Measurements from ENCODE around the gene CEP41.

The CEP41 gene

DNA sequence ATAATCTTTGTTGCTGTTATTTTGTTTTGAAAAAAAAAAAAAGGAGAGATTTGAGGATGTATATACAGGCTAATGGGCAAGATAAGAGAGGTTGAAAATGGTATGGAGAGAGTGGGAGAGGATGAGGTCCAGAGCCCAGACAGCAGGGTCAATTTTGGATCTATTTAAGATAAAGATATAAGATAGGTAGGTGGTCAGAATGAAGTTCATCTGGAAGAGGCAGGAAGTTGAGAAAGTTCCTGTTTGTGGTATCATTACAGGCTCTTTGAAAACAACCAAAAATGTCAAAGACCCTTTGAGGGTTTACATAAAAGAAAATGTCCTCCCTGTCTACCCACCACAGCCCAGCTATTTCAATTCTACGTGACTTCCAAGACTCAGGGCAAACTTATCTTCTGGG, 7.5 kb downstream of the CEP41 start:
- no peak overlapping the region for H3K4me3 ChIP-seq (replicated peaks; ENCODE audit: low read depth, low read length)
- no peak for DNase-seq (ENCODE audit: extremely low read depth, low read depth)
- TF ChIP-seq, protein P1, sequence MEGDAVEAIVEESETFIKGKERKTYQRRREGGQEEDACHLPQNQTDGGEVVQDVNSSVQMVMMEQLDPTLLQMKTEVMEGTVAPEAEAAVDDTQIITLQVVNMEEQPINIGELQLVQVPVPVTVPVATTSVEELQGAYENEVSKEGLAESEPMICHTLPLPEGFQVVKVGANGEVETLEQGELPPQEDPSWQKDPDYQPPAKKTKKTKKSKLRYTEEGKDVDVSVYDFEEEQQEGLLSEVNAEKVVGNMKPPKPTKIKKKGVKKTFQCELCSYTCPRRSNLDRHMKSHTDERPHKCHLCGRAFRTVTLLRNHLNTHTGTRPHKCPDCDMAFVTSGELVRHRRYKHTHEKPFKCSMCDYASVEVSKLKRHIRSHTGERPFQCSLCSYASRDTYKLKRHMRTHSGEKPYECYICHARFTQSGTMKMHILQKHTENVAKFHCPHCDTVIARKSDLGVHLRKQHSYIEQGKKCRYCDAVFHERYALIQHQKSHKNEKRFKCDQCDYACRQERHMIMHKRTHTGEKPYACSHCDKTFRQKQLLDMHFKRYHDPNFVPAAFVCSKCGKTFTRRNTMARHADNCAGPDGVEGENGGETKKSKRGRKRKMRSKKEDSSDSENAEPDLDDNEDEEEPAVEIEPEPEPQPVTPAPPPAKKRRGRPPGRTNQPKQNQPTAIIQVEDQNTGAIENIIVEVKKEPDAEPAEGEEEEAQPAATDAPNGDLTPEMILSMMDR (IDR thresholded peaks at IDR 0.05; ENCODE audit: low read depth, low read length, missing control alignments): no peak

DNA sequence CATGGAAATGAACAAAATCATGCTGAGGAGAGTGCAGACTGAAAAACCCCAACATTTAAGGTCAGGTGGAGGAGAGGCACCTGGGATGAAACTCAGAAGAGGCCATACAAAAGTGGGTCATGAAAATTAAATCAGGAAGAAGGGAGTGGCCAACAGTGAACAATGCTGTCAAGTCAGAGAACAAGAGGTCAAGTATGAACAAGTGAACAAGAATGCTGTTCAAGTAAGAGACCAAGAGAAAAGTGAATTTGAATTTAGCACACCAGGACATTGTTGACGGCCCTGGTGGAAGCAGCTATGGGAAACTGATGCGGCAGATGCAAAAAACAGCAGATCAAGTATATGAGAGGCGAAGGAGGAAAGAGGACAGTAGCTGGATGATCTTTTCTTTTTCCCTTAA, 7.9 kb downstream of the CEP41 start:
- DNase-seq (ENCODE audit: extremely low read depth, low read depth): no peak
- TF ChIP-seq, protein P1 (IDR thresholded peaks at IDR 0.05; ENCODE audit: low read depth, low read length, missing control alignments): no peak
- no peak overlapping the region for H3K4me3 ChIP-seq (replicated peaks; ENCODE audit: low read depth, low read length)

DNA sequence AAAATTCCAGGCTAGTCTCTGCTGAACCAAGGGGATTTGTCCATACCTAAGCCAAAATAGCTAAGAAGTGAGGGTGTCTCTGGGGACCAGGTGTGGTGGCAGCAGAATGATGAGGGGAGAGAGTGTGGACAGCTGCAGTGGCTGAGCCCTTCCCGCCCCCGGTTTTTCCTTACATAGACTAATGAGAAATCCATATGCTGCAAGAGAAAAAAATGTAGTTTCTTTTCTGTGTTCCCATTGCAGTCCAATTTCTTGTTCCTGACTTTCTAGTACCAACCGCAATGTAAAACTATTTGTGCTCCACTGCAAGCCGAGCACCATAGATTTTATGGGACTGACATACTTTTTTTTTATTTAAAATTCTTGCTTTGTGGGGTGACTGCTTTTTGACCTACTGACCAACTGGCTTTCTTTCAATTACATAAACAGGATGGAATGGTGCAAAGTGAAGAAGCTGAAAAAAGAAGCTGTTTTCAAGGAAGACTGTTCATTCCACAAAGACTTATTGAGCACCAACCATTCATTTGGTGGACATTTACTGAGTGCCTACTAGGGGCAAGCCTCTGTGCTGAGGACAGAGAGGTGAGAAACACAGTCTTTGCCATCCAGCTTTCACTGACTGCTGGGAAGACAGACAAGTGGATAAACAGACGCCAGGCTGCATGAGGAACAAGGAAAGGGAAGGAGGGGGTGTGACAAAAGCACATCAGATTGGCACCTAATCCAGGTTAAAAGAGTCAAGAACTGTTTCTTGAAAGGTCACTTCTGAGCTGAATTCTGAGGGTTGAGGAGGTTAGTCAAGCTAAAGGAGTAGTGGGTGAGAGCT, 9.8 kb downstream of the CEP41 start:
- DNase-seq (ENCODE audit: extremely low read depth, low read depth): peak; percentile 52
- H3K4me3 ChIP-seq (replicated peaks; ENCODE audit: low read depth, low read length): peak overlapping the region; percentile 25
- TF ChIP-seq, protein P1 (IDR thresholded peaks at IDR 0.05; ENCODE audit: low read depth, low read length, missing control alignments): no peak

DNA sequence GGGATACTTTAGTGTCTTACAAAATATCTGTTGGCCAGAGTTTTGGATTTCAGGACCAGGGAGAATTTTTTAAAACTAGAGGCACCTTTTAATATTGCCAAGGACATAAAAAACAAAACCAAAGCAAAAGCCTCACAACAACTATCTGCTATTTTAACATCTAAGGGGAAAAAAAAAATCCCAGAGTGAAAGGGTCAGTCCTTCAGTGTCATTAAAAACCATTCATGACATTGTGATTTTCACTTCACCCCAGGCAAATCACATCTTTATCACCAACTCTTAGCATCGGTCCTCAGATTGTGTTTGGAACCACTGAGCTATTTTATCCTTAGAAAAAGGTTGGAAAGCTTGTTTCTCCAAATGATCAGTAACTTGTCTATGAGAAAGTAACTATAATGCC, 10.7 kb downstream of the CEP41 start:
- H3K4me3 ChIP-seq (replicated peaks; ENCODE audit: low read depth, low read length): peak overlapping the region; percentile 25; the same call in 1 of the 2 replicates
- TF ChIP-seq, protein P1 (IDR thresholded peaks at IDR 0.05; ENCODE audit: low read depth, low read length, missing control alignments): no peak
- no peak for DNase-seq (ENCODE audit: extremely low read depth, low read depth)

DNA sequence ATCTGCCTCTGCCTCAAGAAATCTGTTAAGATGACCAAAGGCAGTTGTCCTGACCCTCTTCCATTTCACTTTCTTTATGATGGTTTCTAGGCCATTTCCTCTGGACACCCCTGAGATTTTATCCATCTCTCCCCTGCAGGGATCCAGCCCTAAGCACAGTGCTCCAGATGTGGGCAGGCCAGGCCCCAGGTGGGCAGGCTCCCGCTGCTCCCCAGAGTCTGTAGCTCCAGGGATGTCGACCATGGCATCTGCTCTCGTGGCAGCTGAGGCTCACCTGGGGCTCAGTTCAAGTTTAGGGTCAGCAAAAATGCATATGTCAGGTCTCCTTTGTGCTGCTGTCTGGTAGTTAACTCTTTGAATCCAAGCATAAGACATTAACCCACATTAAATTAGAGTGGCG, 11.8 kb downstream of the CEP41 start:
- no peak overlapping the region for H3K4me3 ChIP-seq (replicated peaks; ENCODE audit: low read depth, low read length)
- DNase-seq (ENCODE audit: extremely low read depth, low read depth): no peak
- TF ChIP-seq, protein P1 (IDR thresholded peaks at IDR 0.05; ENCODE audit: low read depth, low read length, missing control alignments): no peak

DNA sequence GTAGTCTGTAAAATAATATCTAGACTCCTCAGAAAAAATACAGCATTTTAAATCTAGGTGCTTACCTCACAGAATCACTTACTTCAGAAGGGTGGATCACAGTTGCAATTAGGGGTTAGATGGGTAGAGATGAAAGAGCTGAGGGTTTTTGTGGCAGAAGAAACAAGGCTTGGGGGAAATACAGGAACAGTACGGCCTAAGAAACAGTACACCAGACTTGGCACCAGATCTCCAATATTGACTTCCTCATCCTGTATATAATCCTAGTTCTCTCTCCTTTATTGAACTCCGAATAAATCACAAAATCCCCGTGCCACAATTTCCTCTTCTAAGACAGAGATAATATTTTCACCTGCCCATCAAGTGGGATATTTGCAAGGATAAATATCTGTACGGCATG, 14.3 kb downstream of the CEP41 start:
- no peak overlapping the region for H3K4me3 ChIP-seq (replicated peaks; ENCODE audit: low read depth, low read length)
- TF ChIP-seq, protein P1 (IDR thresholded peaks at IDR 0.05; ENCODE audit: low read depth, low read length, missing control alignments): no peak
- no peak for DNase-seq (ENCODE audit: extremely low read depth, low read depth)
